ENCODE data around the gene CDIPT. TPM values are rescaled to one million over a fixed set of nuclear protein-coding genes. Genes with fewer than 3 reads are reported as not detected.
A peak's percentile ranks its signal among the peaks of the same experiment; 100 is the strongest.

CDIPT gene
- total RNA-seq, 4 donors from 2014 or later, result 35.5 to 71.8 (median 55.7) TPM

DNA sequence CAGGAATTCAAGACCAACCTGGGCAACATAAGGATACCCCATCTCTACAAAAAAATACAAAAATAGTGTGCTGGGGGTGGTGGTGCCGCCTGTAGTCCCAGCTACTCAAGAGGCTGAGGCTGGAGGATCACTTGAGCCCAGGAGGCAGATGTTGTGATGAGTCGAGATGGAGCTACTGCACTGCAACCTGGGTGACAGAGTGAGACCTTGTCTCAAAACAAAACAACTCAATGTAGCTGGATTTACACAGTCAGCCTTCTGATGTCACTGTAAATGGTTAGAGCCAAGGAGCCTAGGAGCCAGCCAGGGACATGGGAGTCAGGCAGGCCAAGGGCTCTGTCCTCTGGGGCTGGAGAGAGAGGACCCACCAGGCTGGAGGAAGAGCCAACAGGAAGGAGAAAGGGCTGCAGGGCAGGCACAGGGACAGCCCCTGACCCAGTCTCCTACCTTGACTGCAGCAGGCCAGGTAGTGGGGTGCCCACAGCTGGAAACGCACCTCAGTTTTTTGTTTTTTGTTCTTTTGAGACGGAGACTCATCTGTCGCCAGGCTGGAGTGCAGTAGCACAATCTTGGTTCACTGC is 8.4 kb downstream of the CDIPT start:
- in situ Hi-C loops (cut with MboI; ENCODE audit: low sequenced_read_pairs in 4 of 4), result no loop called here
- Histone ChIP-seq H3K4me3 (no peak overlapping the region), H3K27me3 (no peaks in the 10 kb centered on the region), H3K4me1 (no peaks in the 10 kb centered on the region), H3K27ac (no peak overlapping the region), H3K36me3 (peaks cover 0 to 15% of the 10 kb centered on the region in 2 donors), H3K9me3 (no peaks in the 10 kb centered on the region)
- no peak for ATAC-seq
- TF ChIP-seq, protein P1, sequence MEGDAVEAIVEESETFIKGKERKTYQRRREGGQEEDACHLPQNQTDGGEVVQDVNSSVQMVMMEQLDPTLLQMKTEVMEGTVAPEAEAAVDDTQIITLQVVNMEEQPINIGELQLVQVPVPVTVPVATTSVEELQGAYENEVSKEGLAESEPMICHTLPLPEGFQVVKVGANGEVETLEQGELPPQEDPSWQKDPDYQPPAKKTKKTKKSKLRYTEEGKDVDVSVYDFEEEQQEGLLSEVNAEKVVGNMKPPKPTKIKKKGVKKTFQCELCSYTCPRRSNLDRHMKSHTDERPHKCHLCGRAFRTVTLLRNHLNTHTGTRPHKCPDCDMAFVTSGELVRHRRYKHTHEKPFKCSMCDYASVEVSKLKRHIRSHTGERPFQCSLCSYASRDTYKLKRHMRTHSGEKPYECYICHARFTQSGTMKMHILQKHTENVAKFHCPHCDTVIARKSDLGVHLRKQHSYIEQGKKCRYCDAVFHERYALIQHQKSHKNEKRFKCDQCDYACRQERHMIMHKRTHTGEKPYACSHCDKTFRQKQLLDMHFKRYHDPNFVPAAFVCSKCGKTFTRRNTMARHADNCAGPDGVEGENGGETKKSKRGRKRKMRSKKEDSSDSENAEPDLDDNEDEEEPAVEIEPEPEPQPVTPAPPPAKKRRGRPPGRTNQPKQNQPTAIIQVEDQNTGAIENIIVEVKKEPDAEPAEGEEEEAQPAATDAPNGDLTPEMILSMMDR (IDR thresholded peaks at IDR 0.05 in 4 of 5, conservative IDR thresholded peaks at IDR 0.05 in 1 of 5), result no peak
- TF ChIP-seq POLR2A (IDR thresholded peaks at IDR 0.05), result no peak
- intact Hi-C loops (cut with DNase I; ENCODE audit: low total_unique reads), result no loop called here
- DNase-seq, result no peak

DNA sequence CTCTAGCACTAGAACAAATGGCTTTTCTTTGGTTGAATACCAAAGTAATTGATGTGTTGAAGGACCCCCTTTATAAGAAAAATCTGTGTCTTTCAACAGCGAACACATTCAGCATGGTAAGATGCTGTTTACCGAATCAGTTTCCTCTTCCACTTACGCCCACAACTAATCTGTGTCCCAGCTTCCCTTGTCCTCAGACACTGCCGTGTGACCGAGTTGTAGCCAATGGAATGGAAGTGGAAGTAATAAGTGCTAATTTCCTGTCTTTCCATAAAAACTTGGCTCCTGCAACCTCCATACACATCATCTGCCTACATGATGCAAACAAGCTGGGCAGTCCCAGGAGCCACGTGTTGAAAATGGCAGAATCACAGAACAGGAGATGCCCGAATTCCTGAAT is 10.4 kb downstream of the CDIPT start:
- Histone ChIP-seq H3K27ac (peak overlapping the region in 3 of 4 donors; percentile 20 to 49 (median 44)), H3K4me3 (no peak overlapping the region), H3K36me3 (peaks cover 0 to 4% of the 10 kb centered on the region in 2 donors), H3K27me3 (no peaks in the 10 kb centered on the region), H3K4me1 (no peaks in the 10 kb centered on the region), H3K9me3 (no peaks in the 10 kb centered on the region)
- in situ Hi-C loops (cut with MboI; ENCODE audit: low sequenced_read_pairs in 4 of 4) (no loop called here), intact Hi-C loops (cut with DNase I; ENCODE audit: low total_unique reads) (no loop called here)
- no peak for TF ChIP-seq POLR2A (IDR thresholded peaks at IDR 0.05)
- TF ChIP-seq, protein P1 (IDR thresholded peaks at IDR 0.05 in 4 of 5, conservative IDR thresholded peaks at IDR 0.05 in 1 of 5), result no peak
- no peak for DNase-seq
- ATAC-seq, result peak in 1 of 2 donors; percentile 28

DNA sequence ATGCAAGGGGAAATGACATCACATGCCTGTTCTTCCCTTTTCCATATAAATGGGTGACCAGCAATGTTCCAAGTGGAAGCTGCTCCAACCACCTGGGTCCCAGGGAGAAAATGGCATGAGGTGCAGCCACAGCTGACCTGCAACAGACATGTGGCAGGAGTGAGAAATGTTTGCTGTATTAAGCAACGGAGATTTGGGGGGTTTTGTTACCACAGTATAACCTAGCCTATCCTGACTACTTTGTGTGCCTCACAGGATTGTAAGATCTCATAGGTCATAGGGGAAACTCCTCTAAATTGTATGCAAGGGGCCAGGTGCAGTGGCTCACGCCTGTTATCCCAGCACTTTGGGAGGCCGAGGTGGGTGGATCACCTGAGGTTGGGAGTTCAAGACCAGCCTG is 12.0 kb downstream of the CDIPT start:
- TF ChIP-seq POLR2A (IDR thresholded peaks at IDR 0.05), result no peak
- TF ChIP-seq, protein P1 (IDR thresholded peaks at IDR 0.05 in 4 of 5, conservative IDR thresholded peaks at IDR 0.05 in 1 of 5), result no peak
- Histone ChIP-seq H3K9me3 (no peaks in the 10 kb centered on the region), H3K4me1 (no peaks in the 10 kb centered on the region), H3K36me3 (peaks cover 0 to 20% of the 10 kb centered on the region in 2 donors), H3K27me3 (no peaks in the 10 kb centered on the region), H3K4me3 (no peak overlapping the region), H3K27ac (no peak overlapping the region)
- no peak for ATAC-seq
- intact Hi-C loops (cut with DNase I; ENCODE audit: low total_unique reads), result no loop called here
- in situ Hi-C loops (cut with MboI; ENCODE audit: low sequenced_read_pairs in 4 of 4), result no loop called here
- DNase-seq, result no peak

DNA sequence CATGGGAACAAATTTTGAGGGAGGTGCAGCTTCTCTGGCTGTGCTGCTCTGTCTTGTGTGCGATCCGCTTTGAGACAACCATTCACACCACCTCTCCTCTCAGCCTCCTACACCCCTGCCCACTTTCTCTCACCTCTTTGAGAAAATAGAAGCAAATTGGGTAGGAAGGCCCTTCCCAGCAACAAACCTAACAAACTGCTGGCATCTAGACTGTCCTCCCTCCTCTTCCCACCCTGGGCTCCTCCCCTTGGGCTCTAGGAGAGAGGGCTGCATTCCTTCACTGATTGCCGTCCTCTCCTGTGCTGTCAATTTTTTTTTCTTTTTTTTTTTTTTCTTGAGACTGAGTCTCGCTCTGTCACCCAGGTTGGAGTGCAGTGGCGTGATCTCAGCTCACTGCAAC is 13.5 kb downstream of the CDIPT start:
- no peak for DNase-seq
- in situ Hi-C loops (cut with MboI; ENCODE audit: low sequenced_read_pairs in 4 of 4), result loop anchor here in 3 of 4 donors (5.0 to 10.0 kb wide), 2 partner anchors 147 to 155 kb away; no protein-coding TSS in a partner anchor
- Histone ChIP-seq H3K9me3 (no peaks in the 10 kb centered on the region), H3K4me1 (no peaks in the 10 kb centered on the region), H3K4me3 (no peak overlapping the region), H3K27ac (no peak overlapping the region), H3K36me3 (peaks cover 0 to 34% of the 10 kb centered on the region in 2 donors), H3K27me3 (no peaks in the 10 kb centered on the region)
- no peak for TF ChIP-seq POLR2A (IDR thresholded peaks at IDR 0.05)
- TF ChIP-seq, protein P1 (IDR thresholded peaks at IDR 0.05 in 4 of 5, conservative IDR thresholded peaks at IDR 0.05 in 1 of 5), result no peak
- ATAC-seq, result no peak
- intact Hi-C loops (cut with DNase I; ENCODE audit: low total_unique reads), result no loop called here

Measured in gastrocnemius medialis (tissue), 4 donors.